Measurements from ENCODE around the gene KIF7.

KIF7 gene

GRCh38 chr15:89653578-89653977 lies 1.7 kb downstream of the KIF7 start:
- Histone ChIP-seq H3K9me3 (ENCODE audit: control insufficient read depth, low read depth, low read length) (no peaks in the 10 kb centered on the region), H3K4me3 (ENCODE audit: low read length) (no peak overlapping the region), H3K4me1 (ENCODE audit: control insufficient read depth, low read depth, low read length) (no peaks in the 10 kb centered on the region), H3K27ac (ENCODE audit: low read length) (no peak overlapping the region), H3K9ac (ENCODE audit: low read length) (no peak overlapping the region), H3K27me3 (ENCODE audit: control insufficient read depth, insufficient read depth, low read length) (no peaks in the 10 kb centered on the region), H3K36me3 (ENCODE audit: control insufficient read depth, low read depth, low read length) (peaks cover 5% of the 10 kb centered on the region)

DNA sequence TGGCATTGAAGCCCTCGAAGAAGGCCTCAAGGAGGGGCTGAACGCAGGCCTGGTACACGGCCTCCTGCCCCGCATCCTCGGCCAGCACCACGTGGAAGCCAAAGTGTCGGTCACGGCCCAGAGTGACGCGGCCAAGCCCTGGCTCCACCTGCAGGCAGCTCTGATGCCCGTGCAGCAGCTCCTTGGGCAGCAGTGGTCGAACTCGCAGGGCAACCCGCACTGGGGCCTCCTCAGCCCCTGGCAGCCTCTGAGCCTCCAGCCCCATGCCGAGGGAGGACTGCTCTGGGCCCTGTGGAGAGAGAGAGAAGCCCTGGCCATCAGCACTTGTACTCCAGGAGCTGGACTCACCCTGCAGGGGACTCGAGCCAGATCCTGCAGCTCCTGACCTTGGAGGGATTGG lies 2.6 kb downstream of the KIF7 start:
- no peak overlapping the region for H3K4me3 ChIP-seq (ENCODE audit: low read length)
- no peaks in the 10 kb centered on the region for H3K9me3 ChIP-seq (ENCODE audit: control insufficient read depth, low read depth, low read length)
- H3K4me1 ChIP-seq (ENCODE audit: control insufficient read depth, low read depth, low read length), result no peaks in the 10 kb centered on the region
- no peaks in the 10 kb centered on the region for H3K27me3 ChIP-seq (ENCODE audit: control insufficient read depth, insufficient read depth, low read length)
- H3K36me3 ChIP-seq (ENCODE audit: control insufficient read depth, low read depth, low read length), result peaks cover 5% of the 10 kb centered on the region
- H3K27ac ChIP-seq (ENCODE audit: low read length), result no peak overlapping the region
- no peak overlapping the region for H3K9ac ChIP-seq (ENCODE audit: low read length)

GRCh38 chr15:89652131-89652530 lies 3.1 kb downstream of the KIF7 start:
- Histone ChIP-seq H3K36me3 (ENCODE audit: control insufficient read depth, low read depth, low read length) (peaks cover 5% of the 10 kb centered on the region), H3K9ac (ENCODE audit: low read length) (no peak overlapping the region), H3K27me3 (ENCODE audit: control insufficient read depth, insufficient read depth, low read length) (no peaks in the 10 kb centered on the region), H3K4me3 (ENCODE audit: low read length) (no peak overlapping the region), H3K4me1 (ENCODE audit: control insufficient read depth, low read depth, low read length) (no peaks in the 10 kb centered on the region), H3K27ac (ENCODE audit: low read length) (no peak overlapping the region), H3K9me3 (ENCODE audit: control insufficient read depth, low read depth, low read length) (no peaks in the 10 kb centered on the region)

- peaks cover 5% of the 10 kb centered on the region for H3K36me3 ChIP-seq (ENCODE audit: control insufficient read depth, low read depth, low read length)
- H3K9me3 ChIP-seq (ENCODE audit: control insufficient read depth, low read depth, low read length), result no peaks in the 10 kb centered on the region
- H3K9ac ChIP-seq (ENCODE audit: low read length), result no peak overlapping the region
- H3K27ac ChIP-seq (ENCODE audit: low read length), result no peak overlapping the region
- H3K4me3 ChIP-seq (ENCODE audit: low read length), result no peak overlapping the region
- no peaks in the 10 kb centered on the region for H3K4me1 ChIP-seq (ENCODE audit: control insufficient read depth, low read depth, low read length)
- no peaks in the 10 kb centered on the region for H3K27me3 ChIP-seq (ENCODE audit: control insufficient read depth, insufficient read depth, low read length)
Measured at GRCh38 chr15:89649716-89650115, 5.6 kb downstream of the KIF7 start.

GRCh38 chr15:89649013-89649625 lies 6.1 kb downstream of the KIF7 start:
- Histone ChIP-seq H3K9me3 (ENCODE audit: control insufficient read depth, low read depth, low read length) (no peaks in the 10 kb centered on the region), H3K27me3 (ENCODE audit: control insufficient read depth, insufficient read depth, low read length) (no peaks in the 10 kb centered on the region), H3K27ac (ENCODE audit: low read length) (no peak overlapping the region), H3K9ac (ENCODE audit: low read length) (no peak overlapping the region), H3K4me3 (ENCODE audit: low read length) (no peak overlapping the region), H3K36me3 (ENCODE audit: control insufficient read depth, low read depth, low read length) (peaks cover 5% of the 10 kb centered on the region), H3K4me1 (ENCODE audit: control insufficient read depth, low read depth, low read length) (no peaks in the 10 kb centered on the region)

- Histone ChIP-seq H3K27ac (ENCODE audit: low read length) (no peak overlapping the region), H3K27me3 (ENCODE audit: control insufficient read depth, insufficient read depth, low read length) (no peaks in the 10 kb centered on the region), H3K4me1 (ENCODE audit: control insufficient read depth, low read depth, low read length) (no peaks in the 10 kb centered on the region), H3K4me3 (ENCODE audit: low read length) (no peak overlapping the region), H3K36me3 (ENCODE audit: control insufficient read depth, low read depth, low read length) (peaks cover 8% of the 10 kb centered on the region), H3K9me3 (ENCODE audit: control insufficient read depth, low read depth, low read length) (no peaks in the 10 kb centered on the region), H3K9ac (ENCODE audit: low read length) (no peak overlapping the region)
Measured at GRCh38 chr15:89648106-89649012, 6.9 kb downstream of the KIF7 start.

- Histone ChIP-seq H3K27me3 (ENCODE audit: control insufficient read depth, insufficient read depth, low read length) (no peaks in the 10 kb centered on the region), H3K4me3 (ENCODE audit: low read length) (no peak overlapping the region), H3K9ac (ENCODE audit: low read length) (no peak overlapping the region), H3K9me3 (ENCODE audit: control insufficient read depth, low read depth, low read length) (no peaks in the 10 kb centered on the region), H3K36me3 (ENCODE audit: control insufficient read depth, low read depth, low read length) (peaks cover 15% of the 10 kb centered on the region), H3K27ac (ENCODE audit: low read length) (no peak overlapping the region), H3K4me1 (ENCODE audit: control insufficient read depth, low read depth, low read length) (no peaks in the 10 kb centered on the region)
Measured at GRCh38 chr15:89647191-89647851, 7.9 kb downstream of the KIF7 start.

DNA sequence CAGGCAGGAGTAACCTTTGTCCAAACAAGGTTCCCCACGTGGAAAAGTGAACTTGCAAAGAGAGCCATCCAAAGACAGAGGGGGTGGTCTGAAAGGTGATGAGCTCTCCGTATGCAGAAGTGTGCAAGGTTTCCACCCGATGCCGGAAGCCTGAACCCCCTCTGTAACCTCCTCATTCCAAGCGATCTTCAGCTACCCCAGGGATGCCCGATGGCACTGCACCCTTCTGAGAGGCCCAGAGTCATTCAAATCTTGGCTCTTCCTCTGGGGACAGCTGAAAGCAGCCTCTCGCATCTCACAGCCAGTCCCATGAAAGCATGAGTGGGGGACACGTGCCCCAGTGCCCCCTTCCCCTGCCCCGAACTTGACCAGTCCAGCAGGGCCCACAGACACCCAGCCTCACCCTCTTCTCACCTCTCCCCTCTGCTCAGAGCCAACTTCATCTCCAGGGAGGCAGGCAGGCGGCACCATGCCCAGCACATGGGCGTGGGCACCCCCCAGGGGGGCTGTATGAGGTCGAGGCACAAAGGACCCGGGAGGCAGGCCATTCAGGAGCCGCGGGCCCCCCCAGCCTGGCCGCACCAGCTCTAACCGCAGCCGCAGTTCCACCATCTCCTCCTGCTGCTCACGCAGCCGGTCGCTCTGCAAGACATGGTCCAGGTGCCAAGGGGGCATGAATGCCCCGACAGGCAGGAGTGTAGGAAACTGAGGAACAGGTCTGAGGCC lies 8.7 kb downstream of the KIF7 start:
- H3K36me3 ChIP-seq (ENCODE audit: control insufficient read depth, low read depth, low read length), result peaks cover 15% of the 10 kb centered on the region

DNA sequence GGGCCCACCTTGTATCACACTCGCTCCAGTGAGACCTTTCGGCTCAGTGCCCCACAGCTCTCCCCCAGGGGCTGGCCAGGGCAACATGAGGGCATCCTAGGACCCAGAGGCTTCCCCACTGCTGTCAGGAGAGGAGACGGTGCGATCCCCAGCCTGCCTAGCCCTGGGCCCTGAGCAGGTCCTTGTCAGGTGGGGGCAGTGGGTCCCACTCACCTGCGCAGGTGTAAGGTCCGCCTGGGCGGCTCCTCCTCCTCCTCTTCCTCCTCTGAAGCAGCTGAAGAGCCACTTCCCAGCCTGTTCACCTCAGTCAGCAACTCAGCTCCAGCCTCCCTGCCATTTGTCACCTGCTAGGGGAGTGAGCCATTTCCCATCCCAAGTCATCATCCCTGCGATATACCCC lies 9.6 kb downstream of the KIF7 start:
- Histone ChIP-seq H3K9ac (ENCODE audit: low read length) (no peak overlapping the region), H3K9me3 (ENCODE audit: control insufficient read depth, low read depth, low read length) (no peaks in the 10 kb centered on the region), H3K36me3 (ENCODE audit: control insufficient read depth, low read depth, low read length) (peaks cover 23% of the 10 kb centered on the region), H3K4me3 (ENCODE audit: low read length) (no peak overlapping the region), H3K27me3 (ENCODE audit: control insufficient read depth, insufficient read depth, low read length) (no peaks in the 10 kb centered on the region), H3K4me1 (ENCODE audit: control insufficient read depth, low read depth, low read length) (no peaks in the 10 kb centered on the region), H3K27ac (ENCODE audit: low read length) (no peak overlapping the region)

More for the DNA sequence above, 8.7 kb downstream of the KIF7 start:
- no peak overlapping the region for H3K9ac ChIP-seq (ENCODE audit: low read length)
- no peak overlapping the region for H3K4me3 ChIP-seq (ENCODE audit: low read length)
- no peaks in the 10 kb centered on the region for H3K27me3 ChIP-seq (ENCODE audit: control insufficient read depth, insufficient read depth, low read length)
- no peak overlapping the region for H3K27ac ChIP-seq (ENCODE audit: low read length)
- no peaks in the 10 kb centered on the region for H3K4me1 ChIP-seq (ENCODE audit: control insufficient read depth, low read depth, low read length)
- no peaks in the 10 kb centered on the region for H3K9me3 ChIP-seq (ENCODE audit: control insufficient read depth, low read depth, low read length)

- Histone ChIP-seq H3K4me1 (ENCODE audit: control insufficient read depth, low read depth, low read length) (no peaks in the 10 kb centered on the region), H3K4me3 (ENCODE audit: low read length) (no peak overlapping the region), H3K9me3 (ENCODE audit: control insufficient read depth, low read depth, low read length) (peaks cover 3% of the 10 kb centered on the region), H3K27me3 (ENCODE audit: control insufficient read depth, insufficient read depth, low read length) (no peaks in the 10 kb centered on the region), H3K27ac (ENCODE audit: low read length) (no peak overlapping the region), H3K36me3 (ENCODE audit: control insufficient read depth, low read depth, low read length) (peaks cover 21% of the 10 kb centered on the region), H3K9ac (ENCODE audit: low read length) (no peak overlapping the region)
Measured at GRCh38 chr15:89642106-89642505, 13.2 kb downstream of the KIF7 start.

DNA sequence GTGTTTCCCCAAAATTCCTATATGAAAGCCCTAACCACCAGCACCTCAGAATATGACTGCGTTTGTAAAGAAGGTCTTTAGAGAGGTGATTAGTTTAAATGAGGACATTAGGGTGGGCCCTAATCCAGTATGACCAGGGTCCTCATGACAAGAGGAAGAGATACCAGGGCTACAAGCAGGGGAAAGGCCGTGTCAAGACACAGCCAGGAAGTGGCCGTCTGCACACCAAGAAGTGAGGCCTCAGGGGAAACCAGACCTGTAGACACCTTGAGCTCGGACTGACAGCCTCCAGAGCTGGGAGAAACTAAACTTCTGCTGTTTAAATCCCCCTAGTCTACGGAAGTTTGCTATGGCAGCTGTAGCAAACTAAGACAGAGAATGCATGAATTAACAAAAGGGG lies 14.2 kb downstream of the KIF7 start:
- peaks cover 21% of the 10 kb centered on the region for H3K36me3 ChIP-seq (ENCODE audit: control insufficient read depth, low read depth, low read length)
- H3K4me1 ChIP-seq (ENCODE audit: control insufficient read depth, low read depth, low read length), result no peaks in the 10 kb centered on the region
- peaks cover 3% of the 10 kb centered on the region for H3K9me3 ChIP-seq (ENCODE audit: control insufficient read depth, low read depth, low read length)
- H3K4me3 ChIP-seq (ENCODE audit: low read length), result no peak overlapping the region
- no peak overlapping the region for H3K27ac ChIP-seq (ENCODE audit: low read length)
- H3K27me3 ChIP-seq (ENCODE audit: control insufficient read depth, insufficient read depth, low read length), result no peaks in the 10 kb centered on the region
- no peak overlapping the region for H3K9ac ChIP-seq (ENCODE audit: low read length)
